A549 (cell line): ENCODE measurements around the gene ZNF407. TPM values are rescaled to one million over a fixed set of nuclear protein-coding genes. Genes with fewer than 3 reads are reported as not detected.

Experiments
- ATAC-seq, 2 experiments: fragments of 200-7000 bp in 1 of 2; fragments of >200 bp in 1 of 2; cut with Nextera tagmentation in 1 of 2; cut with Tn5 transposase in 1 of 2; 3 replicates each; pipeline versions ENCODE4 v1.8.0 to v1.9.1; 2018 to 2020; ENCODE audit warnings: mild to moderate bottlenecking in 1 of 2, moderate library complexity in 1 of 2
- CTCF ChIA-PET: fragments of 300-600 bp; sonication (Branson Sonifier 250); formaldehyde crosslinking; extraction: SDS; loops from one replicate; lab custom pipeline; 2021; ENCODE audit warnings: antibody characterized with exemption, inconsistent platforms; lab: Yijun Ruan, JAX
- POLR2A ChIA-PET: fragments of 350-600 bp; formaldehyde crosslinking; extraction: SDS; loops from one replicate; lab custom pipeline; 2021; ENCODE audit warnings: antibody characterized with exemption, inconsistent platforms; lab: Yijun Ruan, JAX
- DNase-seq, 2 experiments: peaks; one replicate each; pipeline versions ENCODE4 v3.0.0 to v3.0.0-alpha.2; 2011 to 2016; ENCODE audit warnings: low read depth in 1 of 2, low spot score in 1 of 2
- FAIRE-seq: peaks from 2 replicates; lab custom pipeline; 2011; peaks lifted over from hg19 to GRCh38; lab: Jason Lieb, UNC
- H3K27ac ChIP-seq, 2 experiments: fragments of >200 bp; sonication (Bioruptor Twin); formaldehyde crosslinking; 3 replicates each; pipeline ENCODE4 v1.5.1; 2016 to 2017
- H3K4me1 ChIP-seq: fragments of >200 bp; sonication (Bioruptor Twin); formaldehyde crosslinking; 3 replicates; pipeline ENCODE4 v1.6.1; 2016
- H3K4me2 ChIP-seq: fragments of >200 bp; sonication (Bioruptor Twin); formaldehyde crosslinking; 3 replicates; pipeline ENCODE4 v1.6.1; 2016
- H3K4me3 ChIP-seq: fragments of >200 bp; sonication (Bioruptor Twin); formaldehyde crosslinking; 3 replicates; pipeline ENCODE4 v1.5.1; 2016
- H3K9me3 ChIP-seq: fragments of >200 bp; sonication (Bioruptor Twin); formaldehyde crosslinking; 3 replicates; pipeline ENCODE4 v1.6.1; 2016
- BHLHE40 ChIP-seq: IDR thresholded peaks from 2 replicates; pipeline ENCODE4 v1.6.1; 2012; ENCODE audit warnings: low read depth, low read length, inconsistent platforms
- CBX2 ChIP-seq: fragments of 200-600 bp; sonication (generic); IDR thresholded peaks from 2 replicates; pipeline ENCODE4 v1.6.1; 2016; ENCODE audit warnings: low read depth, mild to moderate bottlenecking, borderline replicate concordance
- CEBPB ChIP-seq, 2 experiments: fragments of >200 bp in 1 of 2; sonication (Bioruptor Twin) in 1 of 2; formaldehyde crosslinking in 1 of 2; IDR thresholded peaks; 2 replicates each; pipeline ENCODE4 v1.6.1; 2012 to 2016
- CHD4 ChIP-seq: fragments of 200-600 bp; sonication (generic); IDR thresholded peaks from 2 replicates; pipeline ENCODE4 v1.6.1; 2016; ENCODE audit warnings: antibody characterized with exemption, mild to moderate bottlenecking, borderline replicate concordance
- EHMT2 ChIP-seq: fragments of 200-600 bp; sonication (generic); IDR thresholded peaks from 2 replicates; pipeline ENCODE4 v1.6.1; 2016; ENCODE audit warnings: antibody characterized with exemption, low read depth, mild to moderate bottlenecking, moderate library complexity
- FOSB ChIP-seq: fragments of 250-450 bp; sonication (Bioruptor Pico); IDR thresholded peaks from 2 replicates; pipeline ENCODE4 v1.5.0; 2020; ENCODE audit warnings: mild to moderate bottlenecking, moderate library complexity
- HEYL ChIP-seq: fragments of 250-450 bp; sonication (Bioruptor Pico); IDR thresholded peaks from 2 replicates; pipeline ENCODE4 v1.8.0; 2021; ENCODE audit warnings: mild to moderate bottlenecking, moderate library complexity
- HOXB13 ChIP-seq: fragments of 250-450 bp; sonication (Bioruptor Pico); IDR thresholded peaks from 2 replicates; pipeline ENCODE4 v1.5.0; 2020; ENCODE audit warnings: low read depth, mild to moderate bottlenecking, moderate library complexity
- JUN ChIP-seq, 2 experiments: fragments of >200 bp; sonication (Bioruptor Twin); formaldehyde crosslinking; IDR thresholded peaks; 2 replicates in 1 of 2; 3 replicates in 1 of 2; pipeline ENCODE4 v1.6.1; 2016 to 2017
- KDM5A ChIP-seq: fragments of 200-600 bp; sonication (generic); IDR thresholded peaks from 2 replicates; pipeline ENCODE4 v1.6.1; 2016; ENCODE audit warnings: antibody characterized with exemption, mild to moderate bottlenecking
- MYC ChIP-seq: IDR thresholded peaks from 2 replicates; pipeline ENCODE4 v1.6.1; 2012; ENCODE audit warnings: mild to moderate bottlenecking, inconsistent platforms, low read length, improper control_type of control experiment, borderline replicate concordance
- NFE2L2 ChIP-seq: fragments of 150-350 bp; conservative IDR thresholded peaks from 2 replicates; pipeline ENCODE4 v1.6.1; 2014; ENCODE audit warnings: low read length
- PHF8 ChIP-seq: fragments of 200-600 bp; sonication (generic); IDR thresholded peaks from 2 replicates; pipeline ENCODE4 v1.6.1; 2016; ENCODE audit warnings: low read depth, mild to moderate bottlenecking, antibody characterized with exemption, moderate library complexity, borderline replicate concordance
- POLR2A ChIP-seq: IDR thresholded peaks from 2 replicates; pipeline ENCODE4 v1.6.1; 2012; ENCODE audit warnings: mild to moderate bottlenecking, low read length
- POLR2AphosphoS2 ChIP-seq: conservative IDR thresholded peaks from 2 replicates; pipeline ENCODE4 v1.6.1; 2012; ENCODE audit warnings: low read length, improper control_type of control experiment, inconsistent platforms
- RAD21 ChIP-seq, 2 experiments: fragments of >200 bp in 1 of 2; sonication (Bioruptor Twin) in 1 of 2; formaldehyde crosslinking in 1 of 2; IDR thresholded peaks in 1 of 2; conservative IDR thresholded peaks in 1 of 2; 2 replicates in 1 of 2; 3 replicates in 1 of 2; pipeline ENCODE4 v1.6.1; 2012 to 2018; ENCODE audit warnings: inconsistent platforms in 1 of 2
- RARB ChIP-seq: fragments of 250-450 bp; sonication (Bioruptor Pico); IDR thresholded peaks from 2 replicates; pipeline ENCODE4 v1.8.0; 2021; ENCODE audit warnings: mild to moderate bottlenecking, moderate library complexity
- RFX5 ChIP-seq: fragments of 450-650 bp; IDR thresholded peaks from 2 replicates; pipeline ENCODE4 v1.7.1; 2014; ENCODE audit warnings: antibody characterized with exemption, mild to moderate bottlenecking, moderate library complexity
- SMC3 ChIP-seq: fragments of >200 bp; sonication (Bioruptor Twin); formaldehyde crosslinking; IDR thresholded peaks from 3 replicates; pipeline ENCODE4 v1.6.1; 2018; ENCODE audit warnings: inconsistent platforms
- SREBF2 ChIP-seq: fragments of 450-650 bp; IDR thresholded peaks from 2 replicates; pipeline ENCODE4 v1.6.1; 2014; ENCODE audit warnings: mild to moderate bottlenecking, moderate library complexity
- TFCP2L1 ChIP-seq: fragments of 250-450 bp; sonication (Bioruptor Pico); IDR thresholded peaks from 2 replicates; pipeline ENCODE4 v1.5.0; 2021; ENCODE audit warnings: mild to moderate bottlenecking
- TP53 ChIP-seq: fragments of 250-450 bp; sonication (Bioruptor Pico); IDR thresholded peaks from 2 replicates; pipeline ENCODE4 v1.5.0; 2021; ENCODE audit warnings: mild to moderate bottlenecking, moderate library complexity
- WGBS: methylation state at CpG from one replicate; pipeline ENCODE4 v1.1.6; 2017; ENCODE audit errors: missing lambda C conversion rate; 5-methylcytosine and 5-hydroxymethylcytosine counted together
- polyA plus RNA-seq, 4 experiments: library from polyadenylated mRNA; depleted of rRNA in 3 of 4; stranded (reverse); fragments of >200 nt; fragmentation: RNase III in 1 of 4; extraction: RNeasy Plus Mini Kit Qiagen cat#74134 plus additional on column Dnase treatment in 1 of 4; gene quantifications; 2 replicates in 3 of 4; 3 replicates in 1 of 4; pipeline ENCODE4 v1.2.3, GENCODE V29; 2011 to 2017
- TF ChIP-seq, protein P1 (sequence below): fragments of 250-450 bp; sonication (Bioruptor Pico); IDR thresholded peaks from 2 replicates; pipeline ENCODE4 v1.5.0; 2021; ENCODE audit warnings: mild to moderate bottlenecking, moderate library complexity, borderline replicate concordance
- TF ChIP-seq, protein P2 (sequence below): fragments of 150-350 bp; IDR thresholded peaks from 2 replicates; pipeline ENCODE4 v1.6.1; 2014; ENCODE audit warnings: low read depth, mild to moderate bottlenecking, low read length
- TF ChIP-seq, protein P3 (sequence below): fragments of 250-450 bp; sonication (Bioruptor Pico); IDR thresholded peaks from 2 replicates; pipeline ENCODE4 v1.5.0; 2020; ENCODE audit warnings: low read depth, mild to moderate bottlenecking, moderate library complexity
- TF ChIP-seq, protein P4 (sequence below): fragments of >200 bp; sonication (Bioruptor Twin); formaldehyde crosslinking; IDR thresholded peaks from 3 replicates; pipeline ENCODE4 v1.6.1; 2016

Gene ZNF407
- polyA plus RNA-seq, 2 of the 4 experiments (the other 2 are of a cell fraction): 2.5 to 3.0 TPM

DNA sequence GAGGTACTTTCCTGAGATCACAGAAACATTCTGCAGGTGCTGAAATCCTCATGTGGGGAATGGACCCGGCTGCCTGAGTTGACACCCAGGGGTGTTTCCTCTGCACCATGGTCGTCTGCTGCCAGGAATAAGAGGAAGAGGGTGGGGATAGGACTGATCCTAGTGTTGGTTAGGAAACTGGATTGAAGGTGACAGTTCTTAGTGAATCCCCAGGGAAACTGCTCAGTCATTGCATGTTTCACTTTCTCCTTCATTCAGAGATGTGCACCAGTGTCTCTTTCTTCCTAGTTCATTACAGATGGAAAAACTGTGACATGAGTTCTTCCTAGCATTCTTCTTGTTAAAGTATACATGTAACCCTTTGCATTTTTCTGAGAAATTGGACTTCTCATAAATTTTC is 317.0 kb downstream of the ZNF407 start:
- POLR2A ChIA-PET: no interaction called here
- no peak for TF ChIP-seq SMC3
- no peak for TF ChIP-seq RARB (CRISPR knock-in tag)
- TF ChIP-seq TP53: no peak
- no peak for TF ChIP-seq KDM5A
- TF ChIP-seq MYC: no peak
- no peak for TF ChIP-seq EHMT2
- no peak for TF ChIP-seq POLR2A
- no peak for TF ChIP-seq POLR2AphosphoS2
- no peak for TF ChIP-seq CEBPB (IDR thresholded peaks at IDR 0.05)
- TF ChIP-seq FOSB: no peak
- TF ChIP-seq, all 56 proteins: peak for 0
- CTCF ChIA-PET: interaction anchor here (1.1 kb wide), 1 partner anchor 9 kb away, joined by 3 read pairs; no protein-coding TSS in a partner anchor
- DNase-seq (no peak), FAIRE-seq (no peak), ATAC-seq (no peak)
- H3K4me3 ChIP-seq: no peak overlapping the region
- no peak overlapping the region for H3K4me2 ChIP-seq
- H3K9me3 ChIP-seq: no peaks in the 10 kb centered on the region
- no peaks in the 10 kb centered on the region for H3K4me1 ChIP-seq
- H3K27ac ChIP-seq: no peak overlapping the region
- 23% methylated on average over 2 of the region's 2 CpGs for WGBS

DNA sequence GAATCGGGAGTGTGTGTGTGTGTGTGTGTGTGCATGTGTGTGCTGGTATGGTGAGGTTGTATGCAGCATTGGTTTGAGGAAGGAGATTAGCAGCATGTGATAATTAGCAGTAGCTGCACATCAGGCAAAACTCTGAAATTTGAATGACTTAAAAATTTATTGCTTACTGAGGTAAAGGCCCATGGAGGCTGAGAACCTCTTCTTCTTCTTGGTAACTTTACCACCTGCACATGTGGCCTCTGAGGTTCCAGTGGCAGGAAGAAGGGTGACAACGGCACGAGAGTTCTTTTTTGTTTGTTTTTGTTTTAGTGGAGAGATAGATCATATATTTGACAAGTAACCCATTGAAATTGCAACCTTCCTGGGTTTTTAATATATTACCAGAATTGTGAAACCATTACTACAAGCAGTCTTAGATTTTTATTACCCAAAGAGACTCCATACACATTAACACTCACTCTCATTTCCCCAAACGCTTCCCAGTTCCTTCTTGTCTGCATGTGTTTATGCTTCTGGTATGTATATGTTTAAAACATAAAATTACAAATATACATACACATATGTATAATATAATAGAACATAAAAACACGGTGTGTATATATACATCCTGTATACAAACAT is 319.2 kb downstream of the ZNF407 start:
- no peaks in the 10 kb centered on the region for H3K4me1 ChIP-seq
- no peaks in the 10 kb centered on the region for H3K9me3 ChIP-seq
- no peak overlapping the region for H3K4me3 ChIP-seq
- 50% methylated on average over 5 of the region's 5 CpGs for WGBS
- CTCF ChIA-PET: no interaction called here
- ATAC-seq (no peak), FAIRE-seq (no peak), DNase-seq (no peak)
- no peak overlapping the region for H3K4me2 ChIP-seq
- POLR2A ChIA-PET: no interaction called here
- TF ChIP-seq RARB (CRISPR knock-in tag) (no peak), RFX5 (no peak)
- TF ChIP-seq, protein P1, sequence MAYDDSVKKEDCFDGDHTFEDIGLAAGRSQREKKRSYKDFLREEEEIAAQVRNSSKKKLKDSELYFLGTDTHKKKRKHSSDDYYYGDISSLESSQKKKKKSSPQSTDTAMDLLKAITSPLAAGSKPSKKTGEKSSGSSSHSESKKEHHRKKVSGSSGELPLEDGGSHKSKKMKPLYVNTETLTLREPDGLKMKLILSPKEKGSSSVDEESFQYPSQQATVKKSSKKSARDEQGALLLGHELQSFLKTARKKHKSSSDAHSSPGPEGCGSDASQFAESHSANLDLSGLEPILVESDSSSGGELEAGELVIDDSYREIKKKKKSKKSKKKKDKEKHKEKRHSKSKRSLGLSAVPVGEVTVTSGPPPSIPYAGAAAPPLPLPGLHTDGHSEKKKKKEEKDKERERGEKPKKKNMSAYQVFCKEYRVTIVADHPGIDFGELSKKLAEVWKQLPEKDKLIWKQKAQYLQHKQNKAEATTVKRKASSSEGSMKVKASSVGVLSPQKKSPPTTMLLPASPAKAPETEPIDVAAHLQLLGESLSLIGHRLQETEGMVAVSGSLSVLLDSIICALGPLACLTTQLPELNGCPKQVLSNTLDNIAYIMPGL (CRISPR knock-in tag): no peak
- no peak overlapping the region for H3K27ac ChIP-seq

DNA sequence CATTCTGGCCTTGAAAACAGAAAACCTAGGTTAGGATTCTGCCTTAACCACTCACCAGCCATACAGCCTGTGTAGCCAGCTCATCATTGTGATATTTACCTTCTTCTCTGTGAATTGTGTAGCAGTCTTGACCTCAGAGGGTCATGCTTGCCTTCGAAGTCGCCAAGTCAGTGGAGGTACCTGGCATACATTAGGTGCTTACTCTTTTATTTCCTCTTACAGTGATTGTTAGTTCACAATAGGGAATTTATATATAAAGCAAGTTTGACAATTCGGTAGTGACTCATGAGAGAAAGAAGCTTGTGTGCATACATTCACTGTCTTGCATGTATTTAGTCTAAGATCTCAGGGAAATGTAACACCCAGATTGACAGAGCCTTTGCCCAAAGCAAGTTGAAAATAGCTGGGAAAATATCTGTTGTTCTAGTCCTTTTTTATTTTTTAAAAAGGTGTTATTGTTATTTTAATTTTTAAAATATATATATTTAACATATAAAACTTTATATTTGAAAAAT is 320.7 kb downstream of the ZNF407 start:
- no peak overlapping the region for H3K27ac ChIP-seq
- no peak for DNase-seq
- TF ChIP-seq TFCP2L1 (CRISPR knock-in tag) (no peak), PHF8 (no peak), NFE2L2 (no peak), RAD21 (conservative IDR thresholded peaks at IDR 0.05 in 1 of 2, IDR thresholded peaks at IDR 0.05 in 1 of 2) (no peak), SMC3 (no peak), HOXB13 (no peak), MYC (no peak), BHLHE40 (no peak), JUN (IDR thresholded peaks at IDR 0.05) (no peak), SREBF2 (no peak), HEYL (CRISPR knock-in tag) (no peak), CBX2 (no peak), CHD4 (no peak)
- TF ChIP-seq, protein P2, sequence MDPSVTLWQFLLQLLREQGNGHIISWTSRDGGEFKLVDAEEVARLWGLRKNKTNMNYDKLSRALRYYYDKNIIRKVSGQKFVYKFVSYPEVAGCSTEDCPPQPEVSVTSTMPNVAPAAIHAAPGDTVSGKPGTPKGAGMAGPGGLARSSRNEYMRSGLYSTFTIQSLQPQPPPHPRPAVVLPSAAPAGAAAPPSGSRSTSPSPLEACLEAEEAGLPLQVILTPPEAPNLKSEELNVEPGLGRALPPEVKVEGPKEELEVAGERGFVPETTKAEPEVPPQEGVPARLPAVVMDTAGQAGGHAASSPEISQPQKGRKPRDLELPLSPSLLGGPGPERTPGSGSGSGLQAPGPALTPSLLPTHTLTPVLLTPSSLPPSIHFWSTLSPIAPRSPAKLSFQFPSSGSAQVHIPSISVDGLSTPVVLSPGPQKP: no peak
- TF ChIP-seq, protein P3, sequence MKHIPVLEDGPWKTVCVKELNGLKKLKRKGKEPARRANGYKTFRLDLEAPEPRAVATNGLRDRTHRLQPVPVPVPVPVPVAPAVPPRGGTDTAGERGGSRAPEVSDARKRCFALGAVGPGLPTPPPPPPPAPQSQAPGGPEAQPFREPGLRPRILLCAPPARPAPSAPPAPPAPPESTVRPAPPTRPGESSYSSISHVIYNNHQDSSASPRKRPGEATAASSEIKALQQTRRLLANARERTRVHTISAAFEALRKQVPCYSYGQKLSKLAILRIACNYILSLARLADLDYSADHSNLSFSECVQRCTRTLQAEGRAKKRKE (CRISPR knock-in tag): no peak
- TF ChIP-seq, protein P4, sequence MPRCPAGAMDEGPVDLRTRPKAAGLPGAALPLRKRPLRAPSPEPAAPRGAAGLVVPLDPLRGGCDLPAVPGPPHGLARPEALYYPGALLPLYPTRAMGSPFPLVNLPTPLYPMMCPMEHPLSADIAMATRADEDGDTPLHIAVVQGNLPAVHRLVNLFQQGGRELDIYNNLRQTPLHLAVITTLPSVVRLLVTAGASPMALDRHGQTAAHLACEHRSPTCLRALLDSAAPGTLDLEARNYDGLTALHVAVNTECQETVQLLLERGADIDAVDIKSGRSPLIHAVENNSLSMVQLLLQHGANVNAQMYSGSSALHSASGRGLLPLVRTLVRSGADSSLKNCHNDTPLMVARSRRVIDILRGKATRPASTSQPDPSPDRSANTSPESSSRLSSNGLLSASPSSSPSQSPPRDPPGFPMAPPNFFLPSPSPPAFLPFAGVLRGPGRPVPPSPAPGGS: no peak
- TF ChIP-seq, all 56 proteins: peak for 0
- 74% methylated on average over 3 of the region's 3 CpGs for WGBS
- ChIA-PET CTCF (no interaction called here), POLR2A (no interaction called here)
- no peaks in the 10 kb centered on the region for H3K4me1 ChIP-seq
- H3K4me3 ChIP-seq: no peak overlapping the region
- H3K4me2 ChIP-seq: no peak overlapping the region
- no peaks in the 10 kb centered on the region for H3K9me3 ChIP-seq
- FAIRE-seq (no peak), ATAC-seq (no peak)
